ENCODE measurements around the gene MRPL40. TPM values are rescaled to one million over a fixed set of nuclear protein-coding genes. Genes with fewer than 3 reads are reported as not detected.

The MRPL40 gene
- total and polyA plus RNA-seq, 2 donors (not counting 3 experiments of a cell fraction or from before 2014, with no cell fraction given): 17.5 to 27.4 TPM

DNA sequence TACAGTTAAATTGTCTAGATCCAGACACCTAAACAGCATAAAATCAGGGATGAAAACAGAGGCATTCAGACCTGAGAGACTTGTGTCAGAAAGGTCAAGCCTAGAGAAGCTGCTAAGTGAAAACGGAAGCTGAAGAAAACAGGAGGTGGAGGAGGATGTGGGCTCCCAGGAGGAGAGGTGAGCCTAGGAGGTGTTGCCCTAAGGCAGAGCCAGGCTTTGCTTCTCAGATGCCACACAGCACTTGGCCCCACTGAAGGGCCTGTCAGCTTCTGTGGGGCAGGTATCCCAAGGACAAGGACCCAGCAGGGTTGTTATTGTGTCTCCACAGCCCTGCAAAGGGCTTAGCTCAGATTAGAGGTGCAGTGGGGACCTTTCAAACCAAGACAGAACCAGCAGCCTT lies 32.2 kb downstream of the MRPL40 start:
- Histone ChIP-seq H3K36me3 (ENCODE audit: control insufficient read depth in 2 of 2, extremely low read depth in 1 of 2, insufficient read depth in 2 of 2, low read length in 2 of 2) (peaks cover 38 to 53% of the 10 kb centered on the region in 2 experiments), H3K4me1 (ENCODE audit: control insufficient read depth, extremely low read depth, insufficient read depth, low read length) (no peaks in the 10 kb centered on the region), H4K20me1 (replicated peaks; ENCODE audit: control insufficient read depth, extremely low read depth, insufficient read depth, low read length) (peaks cover 2% of the 10 kb centered on the region), H3K4me3 (replicated peaks in 1 of 3; ENCODE audit: insufficient read depth in 1 of 3, low read depth in 1 of 3, low read length in 3 of 3) (no peak overlapping the region), H3K9ac (replicated peaks; ENCODE audit: extremely low read depth, insufficient read depth, low read length) (no peak overlapping the region), H3K4me2 (ENCODE audit: insufficient read depth, low read length) (no peak overlapping the region), H3K27ac (ENCODE audit: insufficient read depth, low read depth, low read length) (no peak overlapping the region), H2AFZ (ENCODE audit: low read depth, low read length) (no peak overlapping the region), H3K9me3 (replicated peaks; ENCODE audit: control insufficient read depth, insufficient read depth, low read length) (no peaks in the 10 kb centered on the region), H3K27me3 (ENCODE audit: control insufficient read depth in 2 of 2, insufficient read depth in 2 of 2, low read length in 2 of 2) (no peaks in the 10 kb centered on the region), H3K79me2 (ENCODE audit: control insufficient read depth, insufficient read depth, low read length) (peaks cover 2% of the 10 kb centered on the region), H3K9me1 (replicated peaks; ENCODE audit: control insufficient read depth, extremely low read depth, insufficient read depth, low read length) (no peaks in the 10 kb centered on the region)
- dilution Hi-C loops (cut with MboI; ENCODE audit: extremely low pct_ligation_motif_present, low sequenced_read_pairs) (no loop called here), intact Hi-C loops (cut with micrococcal nuclease) (no loop called here)
- FAIRE-seq (no peak), DNase-seq (ENCODE audit: low read depth, low spot score) (no peak)
- ChIA-PET CTCF (interaction anchor here (0.9 to 1.1 kb wide), 2 partner anchors 10 to 13 kb away, joined by 3 to 5 read pairs; no protein-coding TSS in a partner anchor), POLR2A (no interaction called here)
- TF ChIP-seq, protein P1, sequence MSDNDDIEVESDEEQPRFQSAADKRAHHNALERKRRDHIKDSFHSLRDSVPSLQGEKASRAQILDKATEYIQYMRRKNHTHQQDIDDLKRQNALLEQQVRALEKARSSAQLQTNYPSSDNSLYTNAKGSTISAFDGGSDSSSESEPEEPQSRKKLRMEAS (IDR thresholded peaks at IDR 0.05; ENCODE audit: insufficient read depth, insufficient read length): no peak
- TF ChIP-seq EZH2 (IDR thresholded peaks at IDR 0.05; ENCODE audit: borderline replicate concordance, low read depth, low read length, severe bottlenecking): no peak
- TF ChIP-seq MYC (IDR thresholded peaks at IDR 0.05; ENCODE audit: low read depth, low read length): no peak
- no peak for TF ChIP-seq JUN (IDR thresholded peaks at IDR 0.05; ENCODE audit: borderline replicate concordance, insufficient read depth, insufficient read length, low read depth)
- TF ChIP-seq, protein P2, sequence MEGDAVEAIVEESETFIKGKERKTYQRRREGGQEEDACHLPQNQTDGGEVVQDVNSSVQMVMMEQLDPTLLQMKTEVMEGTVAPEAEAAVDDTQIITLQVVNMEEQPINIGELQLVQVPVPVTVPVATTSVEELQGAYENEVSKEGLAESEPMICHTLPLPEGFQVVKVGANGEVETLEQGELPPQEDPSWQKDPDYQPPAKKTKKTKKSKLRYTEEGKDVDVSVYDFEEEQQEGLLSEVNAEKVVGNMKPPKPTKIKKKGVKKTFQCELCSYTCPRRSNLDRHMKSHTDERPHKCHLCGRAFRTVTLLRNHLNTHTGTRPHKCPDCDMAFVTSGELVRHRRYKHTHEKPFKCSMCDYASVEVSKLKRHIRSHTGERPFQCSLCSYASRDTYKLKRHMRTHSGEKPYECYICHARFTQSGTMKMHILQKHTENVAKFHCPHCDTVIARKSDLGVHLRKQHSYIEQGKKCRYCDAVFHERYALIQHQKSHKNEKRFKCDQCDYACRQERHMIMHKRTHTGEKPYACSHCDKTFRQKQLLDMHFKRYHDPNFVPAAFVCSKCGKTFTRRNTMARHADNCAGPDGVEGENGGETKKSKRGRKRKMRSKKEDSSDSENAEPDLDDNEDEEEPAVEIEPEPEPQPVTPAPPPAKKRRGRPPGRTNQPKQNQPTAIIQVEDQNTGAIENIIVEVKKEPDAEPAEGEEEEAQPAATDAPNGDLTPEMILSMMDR (IDR thresholded peaks at IDR 0.05; ENCODE audit: extremely low read depth in 1 of 2, insufficient read depth in 1 of 2, low read depth in 1 of 2, low read length in 2 of 2): no peak
- no peak for TF ChIP-seq POLR2A (IDR thresholded peaks at IDR 0.05; ENCODE audit: low read depth, low read length)
- TF ChIP-seq FOS (IDR thresholded peaks at IDR 0.05; ENCODE audit: borderline replicate concordance, insufficient read depth, low read length): no peak
- TF ChIP-seq GATA2 (IDR thresholded peaks at IDR 0.05; ENCODE audit: insufficient read depth, insufficient read length, low read depth, low read length): no peak
- TF ChIP-seq POLR2AphosphoS5 (IDR thresholded peaks at IDR 0.05; ENCODE audit: insufficient read depth, low read depth, low read length): no peak
- BruUV-seq (replicated peaks): no TSS peak

Data from endothelial cell of umbilical vein (primary cell).